Activated CD8-positive, alpha-beta T cell treated with anti-CD3 and anti-CD28 coated beads for 36 hours (primary cell): ENCODE results near the gene OCA2. TPM values are rescaled to one million over a fixed set of nuclear protein-coding genes. Genes with fewer than 3 reads are reported as not detected.

Experiments used
- ATAC-seq: fragments of 200-7000 bp; cut with Tn5 transposase; one replicate; pipeline ENCODE4 v1.10.0; 2021; ENCODE audit warnings: mild to moderate bottlenecking, moderate library complexity
- CTCF ChIA-PET: fragments of 350-600 bp; sonication (Branson Sonifier 250); formaldehyde crosslinking; loops from one replicate; lab custom pipeline; 2021; ENCODE audit warnings: antibody characterized with exemption; lab: Charles Lee
- POLR2A ChIA-PET: fragments of 350-600 bp; sonication (Branson Sonifier 250); formaldehyde crosslinking; loops from one replicate; lab custom pipeline; 2021; ENCODE audit warnings: antibody characterized with exemption; lab: Charles Lee
- DNase-seq: peaks from one replicate; pipeline ENCODE4 v3.0.0-alpha.2; 2020
- H3K27ac Mint-ChIP-seq: one replicate; pipeline ENCODE4 v1.8.0; 2021; ENCODE audit warnings: mild to moderate bottlenecking, mixed read lengths
- H3K27me3 Mint-ChIP-seq: one replicate; pipeline ENCODE4 v1.8.0; 2021; ENCODE audit warnings: mixed read lengths
- H3K36me3 Mint-ChIP-seq: one replicate; pipeline ENCODE4 v1.8.0; 2021; ENCODE audit warnings: low read depth, mixed read lengths
- H3K4me1 Mint-ChIP-seq: one replicate; pipeline ENCODE4 v1.8.0; 2021; ENCODE audit warnings: low read depth, mixed read lengths
- H3K4me3 Mint-ChIP-seq: one replicate; pipeline ENCODE4 v1.8.0; 2021; ENCODE audit warnings: mild to moderate bottlenecking, moderate library complexity, mixed read lengths
- H3K9me3 Mint-ChIP-seq: one replicate; pipeline ENCODE4 v1.8.0; 2021; ENCODE audit warnings: mixed read lengths
- intact Hi-C: fragments of 100-400 bp; cut with micrococcal nuclease; formaldehyde crosslinking; loops from one replicate; pipeline ENCODE4 v1.10.0; 2022
- total RNA-seq, 2 experiments: library from RNA; stranded (reverse); gene quantifications; one replicate each; pipeline ENCODE4 v1.2.3, GENCODE V29; 2021
- TF ChIP-seq, protein P1 (sequence below): fragments of 200-600 bp; IDR thresholded peaks from one replicate; pipeline ENCODE4 v1.8.0; 2022; ENCODE audit warnings: antibody characterized with exemption, mild to moderate bottlenecking

The OCA2 gene
- total RNA-seq, 2 experiments from 2014 or later, result not detected

GRCh38 chr15:27990521-27991515 is 108.3 kb downstream of the OCA2 start:
- Mint-ChIP-seq H3K9me3 (no peaks in the 10 kb centered on the region), H3K36me3 (no peaks in the 10 kb centered on the region), H3K4me3 (no peak overlapping the region), H3K4me1 (no peaks in the 10 kb centered on the region), H3K27me3 (no peaks in the 10 kb centered on the region), H3K27ac (no peak overlapping the region)
- ATAC-seq (no peak), DNase-seq (no peak)
- TF ChIP-seq, protein P1, sequence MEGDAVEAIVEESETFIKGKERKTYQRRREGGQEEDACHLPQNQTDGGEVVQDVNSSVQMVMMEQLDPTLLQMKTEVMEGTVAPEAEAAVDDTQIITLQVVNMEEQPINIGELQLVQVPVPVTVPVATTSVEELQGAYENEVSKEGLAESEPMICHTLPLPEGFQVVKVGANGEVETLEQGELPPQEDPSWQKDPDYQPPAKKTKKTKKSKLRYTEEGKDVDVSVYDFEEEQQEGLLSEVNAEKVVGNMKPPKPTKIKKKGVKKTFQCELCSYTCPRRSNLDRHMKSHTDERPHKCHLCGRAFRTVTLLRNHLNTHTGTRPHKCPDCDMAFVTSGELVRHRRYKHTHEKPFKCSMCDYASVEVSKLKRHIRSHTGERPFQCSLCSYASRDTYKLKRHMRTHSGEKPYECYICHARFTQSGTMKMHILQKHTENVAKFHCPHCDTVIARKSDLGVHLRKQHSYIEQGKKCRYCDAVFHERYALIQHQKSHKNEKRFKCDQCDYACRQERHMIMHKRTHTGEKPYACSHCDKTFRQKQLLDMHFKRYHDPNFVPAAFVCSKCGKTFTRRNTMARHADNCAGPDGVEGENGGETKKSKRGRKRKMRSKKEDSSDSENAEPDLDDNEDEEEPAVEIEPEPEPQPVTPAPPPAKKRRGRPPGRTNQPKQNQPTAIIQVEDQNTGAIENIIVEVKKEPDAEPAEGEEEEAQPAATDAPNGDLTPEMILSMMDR, result no peak
- intact Hi-C loops, result no loop called here
- POLR2A ChIA-PET, result no interaction called here
- CTCF ChIA-PET, result no interaction called here

GRCh38 chr15:27989838-27990237 is 109.3 kb downstream of the OCA2 start:
- ATAC-seq, result no peak
- Mint-ChIP-seq H3K27me3 (peaks cover 2% of the 10 kb centered on the region), H3K9me3 (no peaks in the 10 kb centered on the region), H3K4me3 (no peak overlapping the region), H3K36me3 (no peaks in the 10 kb centered on the region), H3K4me1 (no peaks in the 10 kb centered on the region), H3K27ac (no peak overlapping the region)
- CTCF ChIA-PET, result no interaction called here
- TF ChIP-seq, protein P1, result no peak
- POLR2A ChIA-PET, result no interaction called here
- intact Hi-C loops, result no loop called here
- no peak for DNase-seq

DNA sequence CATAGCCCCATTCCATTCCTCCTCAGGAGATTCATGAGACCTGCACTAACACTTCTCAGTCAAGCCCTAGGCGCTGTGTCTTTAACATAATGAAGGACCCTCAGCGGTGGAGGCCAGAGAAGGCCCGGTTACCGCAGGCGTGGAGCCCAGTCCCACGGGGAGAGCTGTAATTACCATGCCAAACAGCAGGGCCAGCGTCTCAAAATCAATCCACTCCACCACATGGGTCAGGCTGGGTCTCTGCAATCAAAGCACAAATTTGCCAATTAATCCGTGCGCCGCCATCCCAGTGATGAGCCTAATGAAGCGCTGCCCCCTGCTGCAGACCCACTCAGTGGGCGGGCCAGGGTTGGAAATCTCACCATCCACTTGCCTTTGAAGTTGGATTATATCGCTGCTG is 109.7 kb downstream of the OCA2 start:
- DNase-seq (no peak), ATAC-seq (no peak)
- Mint-ChIP-seq H3K36me3 (no peaks in the 10 kb centered on the region), H3K27me3 (peaks cover 2% of the 10 kb centered on the region), H3K27ac (no peak overlapping the region), H3K4me3 (no peak overlapping the region), H3K9me3 (no peaks in the 10 kb centered on the region), H3K4me1 (no peaks in the 10 kb centered on the region)
- TF ChIP-seq, protein P1, result no peak
- intact Hi-C loops, result no loop called here
- ChIA-PET CTCF (no interaction called here), POLR2A (no interaction called here)

DNA sequence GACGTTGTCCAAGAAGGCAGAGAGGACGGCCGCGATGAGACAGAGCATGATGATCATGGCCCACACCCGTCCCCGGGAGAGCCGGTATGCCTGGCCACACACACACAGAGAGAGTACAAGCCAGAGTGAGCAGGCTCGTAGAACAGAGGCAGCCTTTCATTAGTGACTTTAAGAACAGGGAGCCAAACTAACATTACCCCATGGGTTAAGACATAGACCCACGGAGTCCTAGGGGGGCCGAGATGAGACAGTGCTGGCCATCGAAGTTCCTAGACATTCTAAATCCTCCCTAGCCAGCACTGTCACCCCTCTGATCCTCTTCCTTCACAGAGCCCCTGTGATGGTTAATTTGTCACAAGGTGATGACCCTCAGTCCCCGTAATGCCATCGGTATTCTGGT is 114.0 kb downstream of the OCA2 start:
- ATAC-seq, result no peak
- ChIA-PET POLR2A (no interaction called here), CTCF (no interaction called here)
- Mint-ChIP-seq H3K36me3 (no peaks in the 10 kb centered on the region), H3K9me3 (no peaks in the 10 kb centered on the region), H3K27me3 (peaks cover 6% of the 10 kb centered on the region), H3K4me1 (no peaks in the 10 kb centered on the region), H3K4me3 (no peak overlapping the region), H3K27ac (no peak overlapping the region)
- TF ChIP-seq, protein P1, result no peak
- intact Hi-C loops, result no loop called here
- no peak for DNase-seq

DNA sequence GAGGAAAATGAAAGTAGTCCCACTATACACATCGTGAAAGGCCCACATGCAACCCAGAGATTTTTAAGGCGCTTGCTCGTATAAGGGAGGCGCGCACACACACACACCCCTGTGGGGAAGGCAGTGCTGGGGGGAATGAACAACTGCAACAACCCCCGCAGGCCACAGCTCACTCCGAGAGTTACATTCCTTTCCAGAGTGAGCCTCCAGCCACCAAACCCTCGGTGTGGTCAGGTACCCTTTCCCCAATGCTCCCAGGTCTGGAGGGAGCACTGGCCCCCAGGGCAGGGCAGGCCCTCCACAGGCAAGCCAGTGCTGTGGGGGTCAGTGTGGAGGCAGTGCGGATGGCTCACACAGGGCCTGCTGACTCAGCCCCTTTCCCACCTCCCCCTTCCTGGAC is 115.6 kb downstream of the OCA2 start:
- ATAC-seq, result no peak
- DNase-seq, result no peak
- no peaks in the 10 kb centered on the region for H3K36me3 Mint-ChIP-seq
- H3K27ac Mint-ChIP-seq, result no peak overlapping the region
- no peaks in the 10 kb centered on the region for H3K4me1 Mint-ChIP-seq
- no peaks in the 10 kb centered on the region for H3K9me3 Mint-ChIP-seq
- intact Hi-C loops, result no loop called here
- ChIA-PET POLR2A (no interaction called here), CTCF (no interaction called here)
- H3K27me3 Mint-ChIP-seq, result peaks cover 6% of the 10 kb centered on the region
- no peak overlapping the region for H3K4me3 Mint-ChIP-seq
- TF ChIP-seq, protein P1, result no peak
